GM12874 (cell line): ENCODE measurements around the gene MTPN.

Experiments used
- TF ChIP-seq, protein P1 (sequence below): IDR thresholded peaks from 2 replicates; pipeline ENCODE4 v1.5.1; 2011; ENCODE audit warnings: low read depth, mild to moderate bottlenecking, control low read depth, low read length, moderate library complexity; ENCODE audit not compliant: insufficient read depth

Gene MTPN

DNA sequence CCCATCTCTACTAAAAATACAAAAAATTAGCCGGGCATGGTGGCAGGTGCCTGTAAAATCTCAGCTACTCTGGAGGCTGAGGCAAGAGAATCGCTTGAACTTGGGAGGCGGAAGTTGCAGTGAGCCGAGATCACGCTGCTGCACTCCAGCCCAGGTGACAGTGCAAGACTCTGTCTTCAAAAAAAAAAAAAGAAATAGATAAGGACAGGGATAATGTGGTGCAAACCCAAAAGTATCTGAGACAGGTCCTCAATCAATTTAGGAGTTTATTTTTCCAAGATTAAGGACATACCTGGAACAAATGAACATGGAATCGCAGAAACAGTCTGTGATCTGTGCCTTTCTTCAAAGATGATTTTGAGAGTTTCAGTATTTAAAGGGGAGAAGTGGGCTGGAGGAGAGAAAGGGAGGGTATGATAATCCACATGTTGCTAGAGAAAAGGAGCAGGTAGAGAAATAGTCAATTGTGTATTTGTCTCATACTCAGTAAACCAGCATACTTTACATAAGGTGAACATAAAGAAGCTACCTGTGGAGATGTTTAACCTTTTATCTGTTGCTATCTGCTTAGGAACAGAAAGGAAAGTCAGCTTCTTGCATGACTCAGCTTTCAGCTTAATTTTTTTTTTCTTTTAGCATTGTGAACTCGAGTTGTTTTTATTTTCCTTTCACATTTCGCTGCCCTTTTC is 4.9 kb upstream of the MTPN start:
- TF ChIP-seq, protein P1, sequence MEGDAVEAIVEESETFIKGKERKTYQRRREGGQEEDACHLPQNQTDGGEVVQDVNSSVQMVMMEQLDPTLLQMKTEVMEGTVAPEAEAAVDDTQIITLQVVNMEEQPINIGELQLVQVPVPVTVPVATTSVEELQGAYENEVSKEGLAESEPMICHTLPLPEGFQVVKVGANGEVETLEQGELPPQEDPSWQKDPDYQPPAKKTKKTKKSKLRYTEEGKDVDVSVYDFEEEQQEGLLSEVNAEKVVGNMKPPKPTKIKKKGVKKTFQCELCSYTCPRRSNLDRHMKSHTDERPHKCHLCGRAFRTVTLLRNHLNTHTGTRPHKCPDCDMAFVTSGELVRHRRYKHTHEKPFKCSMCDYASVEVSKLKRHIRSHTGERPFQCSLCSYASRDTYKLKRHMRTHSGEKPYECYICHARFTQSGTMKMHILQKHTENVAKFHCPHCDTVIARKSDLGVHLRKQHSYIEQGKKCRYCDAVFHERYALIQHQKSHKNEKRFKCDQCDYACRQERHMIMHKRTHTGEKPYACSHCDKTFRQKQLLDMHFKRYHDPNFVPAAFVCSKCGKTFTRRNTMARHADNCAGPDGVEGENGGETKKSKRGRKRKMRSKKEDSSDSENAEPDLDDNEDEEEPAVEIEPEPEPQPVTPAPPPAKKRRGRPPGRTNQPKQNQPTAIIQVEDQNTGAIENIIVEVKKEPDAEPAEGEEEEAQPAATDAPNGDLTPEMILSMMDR, result no peak

DNA sequence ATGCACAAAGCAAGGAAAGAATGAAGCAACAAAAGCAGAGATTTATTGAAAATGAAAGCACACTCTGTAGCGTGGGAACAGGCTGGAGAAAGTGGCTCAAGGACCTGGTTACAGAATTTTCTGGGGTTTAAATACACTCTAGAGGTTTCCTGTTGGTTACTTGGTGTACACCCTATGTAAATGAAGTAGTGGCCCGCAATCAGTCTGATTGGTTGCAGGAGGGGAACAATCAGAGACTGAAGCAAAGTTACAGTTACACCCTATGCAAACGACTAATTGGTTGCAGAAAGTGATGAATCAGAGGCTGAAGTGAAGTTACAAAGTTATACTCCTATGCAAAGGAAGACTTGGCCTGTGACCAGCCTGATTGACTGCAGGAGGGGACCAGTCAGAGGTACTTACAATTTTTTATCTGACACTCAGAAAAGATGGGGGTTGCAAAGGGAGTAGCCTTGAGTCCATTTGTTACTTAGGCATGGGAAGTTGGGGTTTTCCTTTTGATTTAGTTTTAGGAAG is 3.6 kb upstream of the MTPN start:
- TF ChIP-seq, protein P1, result no peak

DNA sequence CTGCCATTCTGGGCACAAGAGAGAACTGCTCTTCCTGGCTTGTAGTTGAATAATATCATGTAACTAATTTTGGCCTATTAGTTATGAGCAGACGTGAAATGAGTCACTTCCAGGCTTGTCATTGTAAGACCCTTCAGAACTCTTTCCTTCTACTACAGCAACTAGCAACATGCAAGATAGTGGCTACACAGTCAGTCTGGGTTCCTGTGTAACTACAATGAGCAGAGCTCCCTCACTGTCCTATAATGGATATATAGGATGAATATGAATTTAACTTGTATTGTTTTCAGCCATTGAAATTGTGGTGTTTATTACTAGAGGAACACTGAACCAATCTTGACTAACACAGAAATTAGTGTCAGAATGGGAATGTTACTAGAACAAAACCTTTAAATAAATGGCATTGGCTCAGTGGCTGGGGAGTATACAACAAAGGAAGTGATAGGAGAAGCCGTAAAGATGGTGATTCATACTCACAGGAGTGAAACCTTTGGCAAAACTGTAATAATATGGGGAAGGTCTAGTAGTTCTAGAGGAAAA is 2.9 kb upstream of the MTPN start:
- TF ChIP-seq, protein P1, result no peak

DNA sequence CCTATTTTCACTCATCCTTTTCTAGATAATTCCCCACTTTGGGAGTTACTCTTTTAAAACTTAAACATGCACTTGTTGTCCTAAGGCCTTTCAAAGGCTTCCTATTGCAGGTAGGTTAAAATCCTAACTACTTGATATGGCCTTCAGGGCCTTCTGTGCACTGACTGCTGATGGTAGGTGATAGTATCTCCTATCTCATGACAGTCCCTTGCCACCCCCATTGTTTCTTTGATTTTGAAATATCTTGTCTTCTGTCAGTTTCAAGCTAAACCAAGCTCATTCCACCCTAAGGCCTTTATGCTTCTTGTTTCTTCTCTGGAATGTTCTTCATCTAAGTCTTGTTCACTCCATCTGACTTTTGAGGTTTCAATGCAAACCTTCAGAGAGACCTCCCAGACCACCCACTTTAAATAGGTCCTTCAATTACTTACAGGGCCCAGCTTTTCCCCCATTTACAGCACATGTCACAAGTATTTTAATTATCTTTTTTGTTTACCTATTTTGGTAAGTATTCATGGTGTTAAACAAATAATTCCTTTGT is 2.4 kb upstream of the MTPN start:
- TF ChIP-seq, protein P1, result no peak

GRCh38 chr7:135978624-135979023 is 1.5 kb upstream of the MTPN start:
- TF ChIP-seq, protein P1, result no peak

DNA sequence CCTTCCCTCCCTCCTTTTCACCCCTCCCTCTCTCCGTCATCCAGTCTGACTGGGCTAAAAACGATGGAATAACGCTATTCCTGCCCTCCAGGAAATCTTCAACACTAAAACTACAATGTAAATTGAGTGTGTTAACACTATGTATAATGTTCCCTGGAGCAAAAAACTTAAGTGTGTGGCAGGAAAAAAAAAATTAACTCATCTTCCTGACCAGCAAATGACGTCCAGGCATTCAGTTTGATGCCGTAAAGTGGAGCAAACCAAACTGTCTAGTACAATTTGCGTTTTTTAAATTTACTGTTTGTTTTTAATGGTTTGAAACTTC is 545 bp upstream of the MTPN start:
- TF ChIP-seq, protein P1, result no peak

DNA sequence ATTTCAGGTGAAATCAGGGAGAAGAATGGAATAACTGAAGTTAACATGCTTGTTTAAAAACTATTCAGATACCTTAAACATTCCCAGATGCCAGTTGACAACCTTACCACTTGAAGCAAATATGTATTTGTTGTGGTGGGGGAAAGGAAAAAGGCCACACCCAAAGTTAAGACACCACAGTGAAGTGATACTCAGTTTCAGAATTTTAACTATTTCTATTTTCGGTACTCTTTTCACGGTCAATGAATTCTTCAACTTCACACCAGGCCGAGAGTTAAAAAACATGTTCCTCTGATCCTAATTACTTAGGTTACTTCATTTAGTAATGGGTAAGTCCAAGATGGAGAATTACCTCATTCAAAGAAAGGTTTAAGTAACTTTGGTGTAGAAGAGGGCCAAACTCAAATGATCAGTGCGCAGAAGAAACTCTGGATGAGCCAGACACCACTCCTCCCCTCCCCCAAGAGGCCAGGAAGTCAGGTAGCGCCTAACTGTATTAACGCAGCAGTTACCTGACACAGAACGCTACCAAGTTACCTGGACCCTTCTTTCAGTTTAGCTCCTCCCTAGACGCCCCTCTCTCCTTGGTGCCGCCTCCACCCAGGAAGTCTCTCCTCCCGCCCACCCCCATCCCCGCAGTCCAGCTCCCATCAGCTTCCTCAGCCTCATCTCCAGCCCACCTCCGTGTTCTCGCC is 700 bp downstream of the MTPN start:
- TF ChIP-seq, protein P1, result no peak
